Left renal pelvis (tissue), 4 donors: ENCODE measurements around the gene CRYBA2. TPM values are rescaled to one million over a fixed set of nuclear protein-coding genes. Genes with fewer than 3 reads are reported as not detected.

ENCODE experiments used
- DNase-seq, 4 donors: peaks; one replicate each; pipeline ENCODE4 v3.0.0-alpha.2; 2013; ENCODE audit warnings: low read depth in 4 of 4, low spot score in 3 of 4
- polyA plus RNA-seq, 4 donors: library from polyadenylated mRNA; unstranded; fragments of 120-200 nt; gene quantifications; one replicate each; pipeline ENCODE4 v1.2.1, GENCODE V29; 2013; ENCODE audit not compliant: insufficient read length in 4 of 4

CRYBA2 gene
- polyA plus RNA-seq, 4 donors: not detected

GRCh38 chr2:218999881-219000568 is 6.8 kb upstream of the CRYBA2 start:
- no peak for DNase-seq

GRCh38 chr2:218999021-218999880 is 6.0 kb upstream of the CRYBA2 start:
- DNase-seq: no peak

- DNase-seq: no peak
Measured at GRCh38 chr2:218998414-218999002, 5.3 kb upstream of the CRYBA2 start.

GRCh38 chr2:218997731-218998130 is 4.5 kb upstream of the CRYBA2 start:
- no peak for DNase-seq

- DNase-seq: no peak
Measured at GRCh38 chr2:218996937-218997336, 3.7 kb upstream of the CRYBA2 start.

GRCh38 chr2:218995972-218996711 is 2.9 kb upstream of the CRYBA2 start:
- peak in 1 of 4 donors; percentile 37 for DNase-seq

GRCh38 chr2:218995561-218995960 is 2.3 kb upstream of the CRYBA2 start:
- DNase-seq: no peak

- no peak for DNase-seq
Measured at GRCh38 chr2:218992703-218993344, 398 bp downstream of the CRYBA2 start.

- DNase-seq: no peak
Measured at GRCh38 chr2:218992196-218992595, 1.0 kb downstream of the CRYBA2 start.

- DNase-seq: no peak
Measured at GRCh38 chr2:218991674-218992168, 1.5 kb downstream of the CRYBA2 start.

- no peak for DNase-seq
Measured at GRCh38 chr2:218990612-218991011, 2.6 kb downstream of the CRYBA2 start.

GRCh38 chr2:218990052-218990451 is 3.2 kb downstream of the CRYBA2 start:
- no peak for DNase-seq

GRCh38 chr2:218988650-218989049 is 4.6 kb downstream of the CRYBA2 start:
- no peak for DNase-seq

- no peak for DNase-seq
Measured at GRCh38 chr2:218988164-218988563, 5.1 kb downstream of the CRYBA2 start.

GRCh38 chr2:218986148-218986761 is 7.0 kb downstream of the CRYBA2 start:
- no peak for DNase-seq

GRCh38 chr2:218985325-218986091 is 7.7 kb downstream of the CRYBA2 start:
- no peak for DNase-seq

GRCh38 chr2:218985021-218985324 is 8.2 kb downstream of the CRYBA2 start, which contains the start of gene FEV:
FEV (minus strand) TSS chr2:218985184; CDS start chr2:218985075, 109 bp downstream.
- no peak for DNase-seq

GRCh38 chr2:218984239-218985020 is 8.8 kb downstream of the CRYBA2 start:
- DNase-seq: no peak

GRCh38 chr2:218983934-218984238 is 9.3 kb downstream of the CRYBA2 start:
- no peak for DNase-seq
